ENCODE measurements around the gene LRCH4. TPM values are rescaled to one million over a fixed set of nuclear protein-coding genes. Genes with fewer than 3 reads are reported as not detected.

LRCH4 gene
- total and polyA plus RNA-seq, 3 donors from 2014 or later = 159 to 378 (median 314) TPM

DNA sequence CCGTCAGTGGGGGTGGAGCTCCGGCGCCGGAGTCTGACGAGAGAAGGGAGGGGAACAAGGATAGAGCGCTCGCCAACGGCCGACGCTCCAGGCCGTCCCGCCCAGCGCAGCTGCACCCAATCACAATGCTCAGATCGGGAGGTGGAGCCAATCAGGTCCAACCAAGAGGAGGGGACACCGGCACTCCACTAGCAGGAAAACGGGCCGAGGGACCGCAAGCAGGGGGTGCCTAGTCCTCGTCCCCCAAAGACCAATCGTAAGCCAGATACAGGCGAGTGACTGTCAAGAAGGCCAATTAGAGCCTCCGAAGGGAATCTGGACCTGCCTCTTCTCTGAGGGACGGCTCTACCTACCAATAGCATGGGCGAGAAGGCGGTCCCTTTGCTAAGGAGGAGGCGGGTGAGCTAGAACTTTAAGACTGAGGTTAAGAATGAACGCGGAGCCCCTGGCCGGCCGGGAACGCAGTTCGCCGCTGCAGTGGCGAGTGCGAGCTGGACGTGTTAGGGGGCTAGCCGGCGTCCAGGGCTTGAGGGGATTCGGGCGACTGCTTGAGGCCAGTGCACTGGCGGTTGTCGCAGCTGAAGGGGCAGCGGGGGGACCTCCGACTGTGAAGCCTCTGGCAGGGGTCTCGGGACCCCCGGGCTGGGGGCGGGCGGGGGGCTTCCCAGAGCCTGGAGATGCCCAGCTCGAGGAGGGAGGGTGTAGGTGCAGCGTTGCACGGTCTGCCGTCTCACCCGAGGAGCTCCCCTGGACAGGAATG lies 517 bp upstream of the LRCH4 start, which contains the start of gene FBXO24:
TSS of gene FBXO24 (plus strand) at position 63 of the 760 bp plus-strand sequence. CDS start at position 361, 298 bp downstream.
- Histone ChIP-seq H3K4me3 (peak within 1 kb of the TSS; percentile 95 to 98), H3K36me3 (ENCODE audit: low read depth, missing control alignments) (no peaks in the 10 kb centered on the region), H3K9me3 (no peaks in the 10 kb centered on the region), H3K27ac (peak within 1 kb of the TSS; percentile 96 to 99), H3K27me3 (no peaks in the 10 kb centered on the region), H3K4me1 (peaks cover 37% of the 10 kb centered on the region)
- peak; percentile 99 for DNase-seq
- TF ChIP-seq CTCF (IDR thresholded peaks at IDR 0.05) (peak in 1 of 3 experiments; percentile 18), POLR2A (IDR thresholded peaks at IDR 0.05) (peak; percentile 42)
- intact Hi-C loops (cut with DNase I; ENCODE audit: low total_unique reads) = no loop called here
- WGBS, 2 donors = 0% methylated on average over 35 to 53 of the region's 53 CpGs

GRCh38 chr7:100584683-100585510 lies 1.0 kb downstream of the LRCH4 start:
- peaks cover 31% of the 10 kb centered on the region for H3K4me1 ChIP-seq
- WGBS, 2 donors = 4% methylated on average over 16 to 20 of the region's 20 CpGs
- peak overlapping the region; percentile 95 to 98 for H3K4me3 ChIP-seq
- no peaks in the 10 kb centered on the region for H3K27me3 ChIP-seq
- peak overlapping the region; percentile 96 to 99 for H3K27ac ChIP-seq
- H3K9me3 ChIP-seq = no peaks in the 10 kb centered on the region
- H3K36me3 ChIP-seq (ENCODE audit: low read depth, missing control alignments) = no peaks in the 10 kb centered on the region
- peak; percentile 89 for DNase-seq
- intact Hi-C loops (cut with DNase I; ENCODE audit: low total_unique reads) = no loop called here
- TF ChIP-seq CTCF (IDR thresholded peaks at IDR 0.05) (no peak), POLR2A (IDR thresholded peaks at IDR 0.05) (no peak)

DNA sequence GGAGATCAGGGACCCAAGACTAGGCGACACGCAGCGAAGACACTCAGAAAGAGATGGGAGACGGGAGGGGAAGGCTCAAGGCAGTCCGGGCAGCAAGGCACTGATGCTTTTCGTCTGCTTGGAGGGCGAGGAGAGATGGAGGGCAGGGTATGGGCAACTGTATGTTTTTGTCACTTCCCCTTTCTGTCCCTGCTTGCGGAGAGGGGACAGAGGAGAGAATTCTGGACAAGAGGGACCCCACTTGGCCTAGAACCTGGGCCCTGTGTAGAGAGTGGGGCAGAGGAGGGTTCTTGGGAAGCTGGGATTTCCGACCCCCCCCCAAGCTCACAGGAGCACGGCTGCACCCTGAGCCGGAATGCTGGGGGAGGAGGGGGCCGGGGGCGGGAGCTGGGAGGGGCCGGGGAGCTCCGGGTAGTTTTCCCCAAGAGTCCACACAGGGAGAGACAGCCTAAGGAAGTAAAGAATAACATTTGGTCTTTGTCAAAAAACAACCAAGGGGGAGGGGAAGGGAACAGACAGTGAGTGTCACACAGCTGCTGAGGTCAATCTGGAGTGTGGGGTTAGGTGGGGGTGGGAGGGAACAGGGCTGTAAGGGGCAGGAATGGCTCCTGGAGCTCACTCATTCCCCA lies 1.8 kb downstream of the LRCH4 start:
- peaks cover 31% of the 10 kb centered on the region for H3K4me1 ChIP-seq
- H3K36me3 ChIP-seq (ENCODE audit: low read depth, missing control alignments) = no peaks in the 10 kb centered on the region
- intact Hi-C loops (cut with DNase I; ENCODE audit: low total_unique reads) = no loop called here
- peak overlapping the region; percentile 96 to 99 for H3K27ac ChIP-seq
- TF ChIP-seq CTCF (IDR thresholded peaks at IDR 0.05) = no peak
- 43 to 46% methylated on average over 15 of the region's 15 CpGs for WGBS, 2 donors
- H3K27me3 ChIP-seq = no peaks in the 10 kb centered on the region
- no peaks in the 10 kb centered on the region for H3K9me3 ChIP-seq
- H3K4me3 ChIP-seq = peak overlapping the region; percentile 95 to 98
- no peak for DNase-seq

DNA sequence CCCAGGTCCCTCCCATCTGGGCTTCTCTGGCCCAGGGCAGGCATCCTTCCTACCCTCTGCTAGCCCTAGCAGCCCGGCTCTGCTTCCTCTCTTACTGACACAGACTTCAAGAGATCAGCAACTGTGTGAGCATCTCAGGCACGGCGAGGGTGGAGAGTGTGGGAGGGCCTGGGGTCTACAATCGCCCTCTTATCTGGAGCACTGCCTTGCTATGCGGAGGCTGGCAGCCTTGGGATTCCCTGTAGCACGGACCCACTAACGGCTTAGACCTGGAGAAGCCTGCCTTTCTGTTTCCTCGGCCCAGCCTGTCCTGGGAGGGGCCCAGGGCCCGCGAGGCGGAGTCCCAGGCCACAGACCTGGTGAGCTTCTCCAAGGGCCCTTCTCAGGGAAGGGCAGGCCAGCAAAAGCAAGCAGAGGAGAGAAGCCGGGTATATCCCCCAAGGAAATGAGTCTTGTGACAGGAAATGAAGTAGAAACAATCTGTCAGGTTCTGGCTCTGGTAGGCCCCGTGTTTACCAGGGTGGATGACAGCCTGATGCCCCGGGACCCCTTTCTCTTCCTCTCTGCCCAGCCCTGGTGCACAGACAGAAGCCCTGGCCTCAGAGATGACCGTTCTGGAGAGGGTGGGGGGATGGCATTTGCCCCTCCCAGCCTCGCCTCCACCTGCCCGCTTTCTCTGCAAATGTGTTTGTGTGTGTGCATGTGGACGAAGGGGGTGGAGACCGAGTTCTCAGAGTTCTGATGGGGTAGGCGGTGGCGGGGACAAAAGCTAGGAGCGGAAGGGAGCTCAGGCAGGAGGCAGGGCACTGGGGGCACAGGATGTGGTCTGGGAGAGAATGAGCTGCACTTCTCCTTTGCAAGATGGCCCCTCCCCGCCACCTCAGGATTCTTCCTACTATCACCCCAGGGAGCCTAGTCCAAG lies 2.5 kb downstream of the LRCH4 start:
- Histone ChIP-seq H3K27me3 (no peaks in the 10 kb centered on the region), H3K36me3 (ENCODE audit: low read depth, missing control alignments) (no peaks in the 10 kb centered on the region), H3K4me3 (peak overlapping the region in 1 of 2 donors; percentile 95), H3K27ac (peak overlapping the region; percentile 96 to 99), H3K9me3 (no peaks in the 10 kb centered on the region), H3K4me1 (peaks cover 31% of the 10 kb centered on the region)
- intact Hi-C loops (cut with DNase I; ENCODE audit: low total_unique reads) = no loop called here
- TF ChIP-seq POLR2A (IDR thresholded peaks at IDR 0.05) (no peak), CTCF (IDR thresholded peaks at IDR 0.05) (no peak)
- peak; percentile 82 for DNase-seq
- WGBS, 2 donors = 37 to 52% methylated on average over 22 to 23 of the region's 23 CpGs

All from testis (tissue), 3 donors.